NCI-H446 treated with DMSO at 0.1 percent for 48 hours (cell line): Measurements from ENCODE around the gene PTPRK.
"Not testable (repeated sequence)": the region's sequence is repeated elsewhere in the genome, so short reads cannot be mapped to it uniquely, and the experiment has no call there.

Source experiments
- DNase-seq: peaks from one replicate; lab custom pipeline; 2025; lab: John Stamatoyannopoulos, UW

The PTPRK gene

DNA sequence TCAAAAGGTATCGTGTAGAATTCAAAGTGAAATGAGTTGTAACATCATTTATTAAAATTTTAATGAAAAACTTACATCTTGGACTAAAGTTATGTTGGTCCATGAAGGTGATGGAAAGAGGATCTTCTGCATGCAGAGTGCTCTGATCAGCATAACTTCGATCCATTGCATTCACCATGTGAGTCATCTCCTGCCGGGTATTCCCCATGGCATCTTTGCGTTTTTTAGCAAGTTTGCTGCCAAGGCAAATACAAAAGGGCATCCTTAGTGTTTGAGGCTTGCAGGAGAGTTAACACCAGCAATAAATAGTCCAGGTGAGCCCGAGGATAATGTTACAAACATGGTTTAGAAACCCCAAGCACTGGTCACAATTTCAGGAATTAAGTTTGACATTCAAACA lies 515.4 kb downstream of the PTPRK start:
- no peak for DNase-seq

DNA sequence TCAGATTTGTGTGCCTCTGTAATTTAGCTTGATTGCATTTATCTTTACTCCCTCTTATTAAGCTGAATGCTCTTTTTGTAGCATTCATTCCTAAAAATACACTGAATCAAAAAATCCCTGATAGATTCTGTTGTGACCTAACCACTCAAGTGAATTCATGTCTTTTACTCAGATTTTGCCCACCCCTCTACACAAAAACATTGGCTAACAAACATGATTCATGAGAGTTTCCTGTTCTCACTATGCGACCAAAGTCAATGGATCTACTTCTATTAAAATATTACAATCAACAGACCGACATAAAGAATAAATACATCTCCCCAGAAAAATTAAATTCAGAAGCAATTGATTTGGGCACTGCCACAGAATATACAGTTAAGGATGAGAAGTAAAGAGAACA lies 520.0 kb downstream of the PTPRK start:
- DNase-seq = no peak

DNA sequence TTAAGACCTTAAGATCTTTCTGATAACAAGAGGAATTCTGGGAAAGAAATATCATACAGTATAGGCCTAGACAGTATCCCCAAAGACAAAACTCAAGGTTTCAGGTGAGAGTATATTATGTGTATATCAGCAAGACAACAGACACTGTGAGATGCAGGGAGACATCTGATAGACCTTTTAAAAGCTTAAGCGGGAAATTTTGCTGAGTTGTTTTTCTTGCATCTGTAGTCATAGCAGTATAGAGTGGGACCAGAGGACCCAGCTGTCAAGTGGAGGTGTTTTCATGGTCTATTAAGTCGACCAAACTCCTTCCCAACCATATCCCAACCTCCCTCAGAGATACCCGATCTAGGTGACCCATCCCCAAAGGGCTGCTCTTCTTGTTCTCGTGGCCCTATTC lies 521.4 kb downstream of the PTPRK start:
- no peak for DNase-seq

DNA sequence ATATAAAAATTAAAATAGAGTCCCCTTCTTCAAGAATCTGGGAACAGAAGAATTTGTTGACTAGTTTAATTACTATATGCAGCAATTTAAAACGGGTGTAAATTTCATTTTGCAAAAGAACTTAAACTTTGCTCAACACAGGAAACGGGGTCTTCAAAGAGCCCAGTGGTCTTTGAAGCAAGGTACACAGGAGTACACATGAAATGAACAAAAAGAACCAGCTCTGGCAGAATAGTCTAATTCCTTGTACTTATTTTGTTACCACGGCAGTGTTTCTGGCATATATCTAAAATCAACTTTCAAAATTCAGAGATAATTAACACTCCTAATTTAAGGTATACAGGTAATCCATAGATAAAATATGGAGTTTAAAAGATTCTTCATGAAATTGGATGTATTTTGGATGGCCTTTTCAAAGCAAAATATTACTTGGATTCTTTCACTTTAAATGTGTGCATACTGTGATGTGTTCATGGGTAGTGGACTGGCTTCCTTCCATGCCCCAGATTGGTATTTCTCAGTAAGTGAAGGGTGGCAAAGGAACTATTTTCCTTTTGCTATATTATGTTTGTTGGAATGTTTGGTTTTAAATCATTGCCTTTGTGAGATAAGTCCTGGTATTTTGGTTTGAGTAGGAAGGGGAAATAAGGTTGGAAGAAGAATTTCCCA lies 522.8 kb downstream of the PTPRK start:
- DNase-seq = no peak

DNA sequence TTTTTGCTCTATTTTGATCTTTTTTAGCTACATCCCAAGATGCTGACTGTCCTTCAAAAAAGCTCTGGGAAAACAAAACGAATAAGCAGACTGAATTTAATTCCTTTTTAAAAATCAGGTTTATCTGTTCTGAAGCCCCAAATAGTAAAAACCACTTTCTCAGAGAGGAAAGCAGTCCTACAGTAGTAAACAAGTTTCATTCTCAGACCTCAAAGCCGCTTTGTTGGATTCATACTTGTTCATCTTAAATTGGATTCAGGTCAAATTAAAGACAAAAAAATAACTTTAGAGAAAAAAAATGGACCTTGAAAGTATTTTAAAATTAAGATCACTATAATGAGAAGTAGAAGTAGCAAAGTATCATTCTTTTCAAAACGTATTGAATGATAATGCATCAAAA lies 523.5 kb downstream of the PTPRK start:
- no peak for DNase-seq

DNA sequence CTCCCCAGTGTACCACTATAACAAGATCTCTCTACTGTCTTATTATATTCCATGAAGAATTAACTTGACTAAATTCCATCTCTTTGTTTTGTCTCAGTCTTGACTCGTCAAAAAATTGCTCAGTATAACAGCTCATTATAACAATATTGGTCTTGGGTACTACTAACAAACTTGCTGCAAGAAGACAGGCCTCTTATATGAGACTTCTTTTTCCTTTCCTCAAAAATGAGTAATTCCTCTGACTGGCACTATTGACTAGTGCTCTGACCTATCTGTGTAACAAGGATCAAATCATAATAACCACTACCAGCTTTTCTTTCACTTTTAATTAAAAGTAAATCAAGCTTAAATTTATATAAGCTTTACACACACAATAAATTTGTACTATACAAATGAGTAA lies 528.3 kb downstream of the PTPRK start:
- DNase-seq = no peak

DNA sequence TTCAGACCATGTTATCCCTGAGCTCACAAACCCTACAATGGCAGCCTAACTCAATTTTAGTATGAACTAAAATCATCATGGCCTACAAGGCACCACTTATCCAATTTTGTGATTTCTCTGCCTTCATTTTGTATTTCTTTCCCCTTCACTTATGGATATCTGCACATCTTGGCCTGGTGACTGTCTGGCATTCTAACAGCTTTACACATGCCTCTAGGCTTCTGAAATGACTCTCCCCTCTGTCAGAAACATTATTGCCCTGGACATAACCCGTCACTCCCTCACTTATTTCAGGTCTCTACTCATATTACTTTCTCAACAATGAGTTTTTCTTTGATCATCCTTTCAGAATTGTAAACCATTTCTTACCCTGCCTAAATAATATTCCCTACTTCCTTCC lies 530.3 kb downstream of the PTPRK start:
- DNase-seq = no peak

DNA sequence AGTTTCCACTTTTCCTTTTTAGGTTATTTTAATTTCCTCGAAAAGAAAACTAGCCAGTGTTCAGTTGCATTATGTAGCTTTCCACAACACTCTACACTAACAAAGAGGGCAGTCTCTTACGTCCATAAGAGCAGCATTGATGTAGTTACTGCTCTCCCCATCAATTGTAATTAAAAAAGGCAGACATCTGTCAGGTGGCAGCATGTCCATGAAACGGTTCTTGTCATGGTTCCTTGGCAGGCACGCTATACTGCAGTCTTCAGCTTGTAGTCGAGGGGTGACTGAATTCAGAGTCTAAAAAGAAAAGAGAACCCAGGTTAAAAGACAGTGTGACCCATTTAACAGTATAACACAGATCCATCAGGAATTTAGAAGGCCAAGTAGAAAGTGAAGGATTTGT lies 539.4 kb downstream of the PTPRK start:
- no peak for DNase-seq

DNA sequence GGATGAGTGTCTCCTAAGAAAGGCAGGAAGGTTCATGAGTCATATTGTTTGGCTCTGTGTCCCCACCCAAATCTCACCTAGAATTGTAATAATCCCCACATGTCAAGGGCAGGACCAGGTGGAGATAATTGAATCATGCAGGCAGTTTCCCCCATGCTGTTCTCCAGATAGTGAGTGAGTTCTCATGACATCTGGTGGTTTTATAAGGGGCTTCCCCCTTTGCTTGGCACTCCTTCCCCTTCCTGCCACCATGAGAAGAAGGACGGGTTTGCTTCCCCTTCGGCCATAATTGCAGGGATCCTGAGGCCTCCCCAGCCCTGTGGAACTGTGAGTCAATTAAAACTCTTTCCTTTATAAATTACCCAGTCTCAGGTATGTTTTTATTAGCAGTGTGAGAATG lies 542.2 kb downstream of the PTPRK start:
- not testable (repeated sequence) for DNase-seq

DNA sequence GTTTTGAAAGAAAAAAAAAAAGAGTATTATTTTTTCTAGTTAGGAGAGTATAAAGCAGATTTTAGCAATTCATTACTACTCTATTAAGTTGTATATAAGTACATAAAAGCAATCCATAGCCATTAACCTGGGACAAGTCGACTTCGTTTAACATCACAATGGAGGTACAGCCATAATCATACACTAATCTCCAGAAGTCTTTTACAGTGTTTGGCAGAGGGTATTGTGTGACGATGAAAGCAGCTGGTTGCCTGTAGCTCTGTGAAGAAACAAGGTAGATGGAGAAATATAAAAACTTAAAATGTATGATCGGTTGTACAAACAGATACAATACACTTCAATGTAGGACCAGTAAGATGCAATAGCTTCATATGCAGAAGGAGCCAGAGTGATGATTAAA lies 543.6 kb downstream of the PTPRK start:
- no peak for DNase-seq

DNA sequence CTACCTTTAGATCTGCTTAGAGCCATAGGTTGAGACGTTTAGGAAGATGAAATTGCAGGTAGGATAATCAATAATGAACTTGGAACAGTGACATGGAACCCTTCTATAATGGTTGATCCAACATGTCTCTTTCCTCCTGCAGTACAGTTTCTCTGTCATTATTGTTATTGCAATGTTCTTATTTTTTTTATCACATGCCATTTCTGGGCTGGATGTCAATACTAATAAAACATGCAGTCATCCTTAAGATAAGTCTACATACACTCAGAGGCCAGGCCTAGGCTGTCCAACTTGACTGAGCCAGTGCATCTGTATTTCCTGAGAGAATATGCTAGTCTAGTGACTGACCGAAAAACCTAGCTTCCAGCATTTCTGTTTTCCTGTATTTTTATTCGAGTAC lies 544.3 kb downstream of the PTPRK start:
- DNase-seq = no peak

DNA sequence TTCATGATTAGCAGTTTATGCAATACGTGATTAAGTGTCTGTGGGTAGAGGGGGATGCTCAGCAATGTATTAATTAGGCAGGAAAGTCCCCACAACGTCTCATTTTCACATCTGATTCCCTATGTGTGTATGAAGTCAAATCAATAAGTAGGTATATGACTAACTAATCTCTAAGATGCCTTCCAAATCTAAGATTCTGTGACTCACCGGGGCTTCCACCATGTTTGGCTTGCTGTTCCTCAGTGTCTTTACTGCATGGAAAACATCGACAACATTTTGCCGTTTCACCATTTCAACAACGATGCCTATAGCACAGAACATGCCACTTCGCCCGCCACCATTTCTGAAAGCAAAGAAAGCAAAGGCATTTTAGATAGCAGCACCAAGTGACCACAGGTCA lies 547.6 kb downstream of the PTPRK start:
- DNase-seq = no peak

DNA sequence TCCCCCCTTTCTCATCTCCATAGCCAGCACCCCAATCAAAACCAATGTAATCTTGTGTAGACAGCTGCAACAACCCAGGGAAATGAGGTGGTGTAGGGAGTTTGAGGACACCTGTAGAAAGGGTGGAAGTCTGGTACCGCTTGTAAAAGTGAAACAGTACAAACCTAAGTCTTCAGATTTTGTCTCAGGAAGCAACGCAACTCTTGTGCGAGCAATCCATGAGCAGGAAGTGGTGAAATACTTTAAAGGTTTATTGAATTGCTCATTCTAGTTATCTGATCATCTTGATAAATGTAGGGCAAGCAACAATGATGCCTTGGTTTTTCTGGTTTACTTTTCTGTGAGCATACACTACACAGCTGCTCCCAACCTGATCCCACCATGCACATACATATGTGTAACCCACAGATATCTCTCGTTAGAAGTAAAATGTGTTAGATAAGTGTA lies 548.4 kb downstream of the PTPRK start:
- no peak for DNase-seq

DNA sequence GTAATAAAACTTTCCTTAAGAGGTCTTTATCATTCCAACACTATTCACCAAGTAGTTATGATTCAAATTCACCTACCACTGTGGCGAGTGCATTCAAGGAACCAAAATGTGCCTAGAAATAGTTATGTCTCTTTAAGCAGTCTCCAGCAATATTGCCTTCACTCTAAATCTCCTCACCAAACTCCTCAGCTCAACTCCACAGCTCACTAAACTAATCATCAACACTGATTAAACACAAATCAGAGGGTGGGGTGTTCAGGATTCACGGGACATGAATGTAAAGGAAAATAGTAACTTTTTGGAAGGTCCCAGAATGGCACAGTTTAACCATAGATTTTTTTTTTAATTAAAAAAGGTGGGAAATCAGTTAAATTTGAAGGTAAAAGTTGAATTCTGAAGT lies 549.0 kb downstream of the PTPRK start:
- no peak for DNase-seq

DNA sequence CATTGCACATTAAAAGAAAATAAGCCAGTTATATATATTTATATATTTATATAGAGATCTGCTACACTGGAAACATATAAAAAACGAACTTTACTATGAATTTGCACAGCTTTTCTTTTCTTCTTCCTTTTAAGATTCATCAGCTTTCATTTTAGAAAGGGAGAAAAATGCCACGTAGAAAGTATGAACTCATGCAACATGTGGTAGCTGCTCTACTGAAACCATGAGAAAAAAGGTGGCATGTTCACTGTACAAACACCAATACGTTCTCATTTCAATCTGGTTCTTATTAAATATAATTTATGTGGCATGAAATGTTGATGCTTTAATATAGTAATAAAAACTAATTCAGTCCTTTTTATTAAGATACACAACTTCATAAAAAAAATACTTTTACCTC lies 550.7 kb downstream of the PTPRK start:
- no peak for DNase-seq

DNA sequence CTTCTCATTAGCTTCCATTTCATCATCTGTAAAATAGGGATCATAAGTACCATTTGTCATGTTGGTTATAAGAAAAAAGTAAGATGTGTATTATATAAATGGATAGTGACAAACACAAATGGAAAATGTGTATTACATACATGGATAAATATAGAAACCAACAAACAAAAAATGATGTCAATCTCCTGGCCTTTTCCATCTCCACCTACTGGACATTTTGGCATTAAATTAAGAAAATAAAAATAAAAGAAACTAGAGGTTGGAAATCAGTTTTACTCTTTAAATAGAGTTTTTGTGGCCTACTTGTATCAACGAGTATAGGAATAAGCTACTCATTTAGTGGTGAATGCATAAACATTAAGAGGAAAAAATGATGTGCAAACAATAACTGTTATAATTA lies 552.0 kb downstream of the PTPRK start:
- no peak for DNase-seq

DNA sequence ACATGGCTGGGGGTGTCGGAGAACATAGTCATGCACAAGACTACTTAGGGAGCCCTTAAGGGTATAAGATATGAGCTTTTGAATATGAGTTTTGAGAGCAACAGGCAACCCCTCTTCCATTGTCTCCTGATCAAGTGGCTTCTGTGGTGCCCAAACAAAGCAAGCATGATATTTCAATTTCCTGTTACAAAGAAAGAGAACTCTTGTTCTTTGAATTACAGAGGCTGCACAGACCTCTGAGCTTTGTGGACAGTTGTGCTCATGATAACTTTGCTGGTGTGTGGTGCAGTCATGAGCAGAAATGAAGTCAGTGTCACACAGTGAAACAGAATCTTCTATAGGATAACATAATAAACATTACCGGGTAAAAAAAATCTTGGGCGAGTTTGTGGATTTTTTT lies 552.7 kb downstream of the PTPRK start:
- no peak for DNase-seq

DNA sequence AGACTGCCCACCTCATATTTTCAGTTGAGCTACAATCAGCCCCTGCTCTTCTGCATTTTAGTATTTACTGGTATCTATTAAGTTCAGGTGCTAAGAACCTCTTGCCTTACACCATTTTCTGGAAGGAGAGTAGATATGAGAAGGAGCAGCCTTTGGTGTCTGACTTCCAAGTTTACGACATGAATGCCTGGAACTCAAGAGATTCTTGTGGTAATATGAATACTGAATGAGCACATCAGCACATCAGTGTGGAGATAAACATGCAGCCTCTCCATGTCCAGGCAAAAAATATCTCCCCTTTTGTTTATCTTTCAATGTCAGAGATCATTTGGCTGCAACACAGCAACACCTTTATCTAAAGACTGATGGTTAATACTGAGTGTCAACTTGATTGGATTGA lies 553.8 kb downstream of the PTPRK start:
- no peak for DNase-seq

DNA sequence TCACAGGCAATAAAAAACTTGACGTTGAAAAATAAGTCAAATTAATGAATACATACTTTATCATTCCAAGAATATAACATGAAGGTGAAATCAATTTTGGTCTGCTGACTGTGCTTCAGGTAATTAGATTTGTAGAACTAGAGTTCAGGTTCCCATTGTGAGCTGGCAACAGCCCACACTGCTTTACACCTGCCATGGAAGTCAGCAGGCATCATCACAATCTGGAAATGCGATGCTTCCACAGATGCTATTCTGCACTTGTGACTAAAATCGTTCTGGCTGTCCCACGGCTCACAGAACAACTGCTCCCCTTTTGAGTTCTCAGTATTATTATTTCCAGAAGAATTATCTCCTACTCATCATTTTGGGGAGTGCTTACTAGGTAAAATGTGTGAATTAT lies 556.9 kb downstream of the PTPRK start:
- DNase-seq = no peak

DNA sequence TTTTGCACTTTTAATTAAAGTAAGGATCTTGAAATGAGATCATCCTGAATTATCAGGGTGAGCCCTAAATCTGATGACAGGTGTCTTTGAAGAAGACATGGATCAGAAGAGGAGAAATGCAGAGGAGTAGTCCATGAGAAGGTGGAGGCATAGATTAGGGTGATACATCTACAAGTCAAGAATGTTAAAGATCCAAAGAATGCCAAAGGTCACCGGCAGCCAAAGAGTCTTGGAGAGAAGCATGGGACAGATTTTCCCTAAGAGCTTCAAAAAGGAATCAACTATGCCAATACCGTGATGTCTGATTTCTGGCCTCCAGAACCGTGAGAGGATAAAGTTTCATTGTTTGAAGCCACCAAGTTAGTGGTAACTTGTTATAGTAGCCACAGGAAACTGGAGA lies 560.5 kb downstream of the PTPRK start:
- no peak for DNase-seq

DNA sequence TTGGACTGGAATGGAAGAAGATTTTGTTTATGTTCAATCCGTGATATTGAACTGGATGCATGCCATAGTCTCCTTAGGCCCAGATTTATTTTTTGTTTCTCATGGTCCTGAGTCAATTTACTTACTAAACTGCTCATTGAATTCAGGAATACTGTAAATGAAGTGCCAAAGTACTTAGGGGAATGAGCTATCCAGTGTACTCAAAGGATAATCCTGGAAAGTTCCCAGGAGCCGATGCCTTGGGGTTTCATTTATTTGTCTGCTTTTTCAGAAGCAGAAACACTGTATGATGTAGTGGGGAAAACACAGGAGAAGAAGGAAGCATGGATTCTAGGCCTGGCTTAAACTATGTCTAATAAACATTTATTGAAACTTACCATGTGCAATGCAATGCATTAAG lies 563.4 kb downstream of the PTPRK start:
- DNase-seq = peak; percentile 64

DNA sequence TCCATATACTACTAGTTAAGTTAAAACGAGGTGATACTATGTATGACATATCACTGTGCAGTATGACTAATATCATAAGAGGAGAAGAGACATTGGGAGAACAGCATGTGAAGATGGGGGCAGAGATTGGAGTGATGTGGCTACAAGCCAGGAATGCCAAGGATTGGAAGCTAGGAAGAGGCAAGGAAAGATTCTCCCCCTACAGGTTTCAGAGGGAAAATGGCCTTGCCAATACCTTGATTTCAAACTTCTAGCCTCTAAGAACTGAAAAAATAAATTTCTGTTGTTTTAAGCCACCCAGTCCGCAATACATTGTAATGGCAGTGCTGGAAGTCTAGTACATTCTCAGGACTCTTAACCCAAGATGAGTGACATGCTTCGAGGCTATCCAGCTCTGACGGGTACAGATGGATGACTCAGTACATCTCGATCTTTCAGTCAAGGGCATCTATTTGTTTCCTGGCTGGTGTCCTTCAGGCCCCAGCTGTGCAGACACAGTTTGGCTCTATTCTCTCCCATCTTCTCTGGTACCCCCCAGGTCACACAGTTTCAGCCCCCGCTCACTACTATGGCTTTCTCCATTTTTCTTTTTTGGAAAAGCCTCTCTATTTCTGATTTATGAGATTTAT lies 564.0 kb downstream of the PTPRK start:
- DNase-seq = peak; percentile 76

DNA sequence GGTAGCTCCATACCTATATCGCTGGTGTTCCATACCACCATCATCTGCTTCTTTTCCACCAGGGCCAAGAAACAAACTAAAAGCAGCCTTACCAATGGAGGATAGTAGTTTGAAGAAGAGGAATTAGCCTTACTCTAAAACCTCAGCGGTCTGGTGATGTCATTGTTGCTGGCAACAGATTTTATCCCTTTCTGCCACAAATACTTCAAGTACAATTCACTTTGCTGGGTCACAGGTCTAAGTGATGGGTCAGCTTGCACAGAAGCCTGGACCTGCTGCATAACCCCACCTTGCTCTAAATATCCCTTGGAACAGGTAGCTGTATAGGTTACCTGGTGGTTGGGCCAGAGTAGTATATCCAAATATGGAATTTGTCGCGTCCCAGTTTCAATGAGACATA lies 566.3 kb downstream of the PTPRK start:
- no peak for DNase-seq

DNA sequence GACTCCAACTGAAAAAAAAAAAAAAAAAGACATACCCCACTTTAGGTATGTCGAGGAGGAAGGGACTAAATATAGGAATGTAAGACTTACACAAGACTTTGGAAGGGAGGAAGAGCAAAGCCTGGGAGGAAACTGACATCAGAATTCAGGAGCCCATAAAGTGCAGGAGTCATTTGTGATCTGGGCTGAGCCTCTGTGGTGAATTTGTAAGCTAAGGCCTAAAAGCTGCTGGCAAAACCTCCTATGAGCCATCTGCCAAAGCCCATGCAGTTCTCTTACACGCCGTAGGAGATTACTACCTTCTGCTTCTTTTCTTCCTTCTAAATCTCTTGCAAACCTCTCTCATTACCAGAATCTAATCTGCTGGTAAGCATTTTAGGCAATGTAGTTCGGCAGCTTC lies 567.6 kb downstream of the PTPRK start:
- peak; percentile 62 for DNase-seq
